ENCODE data around the gene TDRD15. TPM values are rescaled to one million over a fixed set of nuclear protein-coding genes. Genes with fewer than 3 reads are reported as not detected.

TDRD15 gene
- total RNA-seq, 1 donor from 2014 or later = not detected

- H3K4me1 ChIP-seq = no peaks in the 10 kb centered on the region
- H3K36me3 ChIP-seq = no peaks in the 10 kb centered on the region
- no peaks in the 10 kb centered on the region for H3K9me3 ChIP-seq
- TF ChIP-seq CTCF (IDR thresholded peaks at IDR 0.05) = peak in 2 of 3 experiments; percentile 39 to 48
- no peak for TF ChIP-seq POLR2AphosphoS5 (IDR thresholded peaks at IDR 0.05; ENCODE audit: insufficient read depth in 1 of 2, low read depth in 1 of 2)
- no peak overlapping the region for H3K27ac ChIP-seq
- no peaks in the 10 kb centered on the region for H3K27me3 ChIP-seq
- DNase-seq (ENCODE audit: extremely low spot score in 2 of 2) = no peak
- intact Hi-C loops (cut with DNase I) = loop anchor here (10.0 kb wide), 1 partner anchor 139 kb away; no protein-coding TSS in a partner anchor
- no peak overlapping the region for H3K4me3 ChIP-seq
These were observed 52.3 kb downstream of the TDRD15 start for GRCh38 chr2:21175895-21176646.

- intact Hi-C loops (cut with DNase I) = loop anchor here (10.0 kb wide), 1 partner anchor 853 kb away; no protein-coding TSS in a partner anchor
These were observed 58.2 kb downstream of the TDRD15 start for GRCh38 chr2:21181957-21182356.

GRCh38 chr2:21183306-21183705 lies 59.5 kb downstream of the TDRD15 start:
- H3K27me3 ChIP-seq = no peaks in the 10 kb centered on the region
- H3K9me3 ChIP-seq = no peaks in the 10 kb centered on the region
- no peaks in the 10 kb centered on the region for H3K4me1 ChIP-seq
- intact Hi-C loops (cut with DNase I) = loop anchor here (10.0 kb wide), 1 partner anchor 851 kb away; no protein-coding TSS in a partner anchor
- TF ChIP-seq POLR2A (IDR thresholded peaks at IDR 0.05) (no peak), CTCF (IDR thresholded peaks at IDR 0.05) (no peak), POLR2AphosphoS5 (IDR thresholded peaks at IDR 0.05; ENCODE audit: insufficient read depth in 1 of 2, low read depth in 1 of 2) (no peak)
- no peak overlapping the region for H3K27ac ChIP-seq
- no peaks in the 10 kb centered on the region for H3K36me3 ChIP-seq
- no peak for DNase-seq (ENCODE audit: extremely low spot score in 2 of 2)
- no peak overlapping the region for H3K4me3 ChIP-seq

More at GRCh38 chr2:21181957-21182356, 58.2 kb downstream of the TDRD15 start:
- no peaks in the 10 kb centered on the region for H3K27me3 ChIP-seq
- TF ChIP-seq POLR2A (IDR thresholded peaks at IDR 0.05) (no peak), CTCF (IDR thresholded peaks at IDR 0.05) (no peak), POLR2AphosphoS5 (IDR thresholded peaks at IDR 0.05; ENCODE audit: insufficient read depth in 1 of 2, low read depth in 1 of 2) (no peak)
- DNase-seq (ENCODE audit: extremely low spot score in 2 of 2) = no peak
- H3K4me3 ChIP-seq = no peak overlapping the region
- H3K4me1 ChIP-seq = no peaks in the 10 kb centered on the region
- H3K27ac ChIP-seq = no peak overlapping the region
- no peaks in the 10 kb centered on the region for H3K36me3 ChIP-seq
- no peaks in the 10 kb centered on the region for H3K9me3 ChIP-seq

- H3K27ac ChIP-seq = no peak overlapping the region
- H3K36me3 ChIP-seq = no peaks in the 10 kb centered on the region
- no peaks in the 10 kb centered on the region for H3K9me3 ChIP-seq
- TF ChIP-seq POLR2AphosphoS5 (IDR thresholded peaks at IDR 0.05; ENCODE audit: insufficient read depth in 1 of 2, low read depth in 1 of 2) = no peak
- no peak for TF ChIP-seq POLR2A (IDR thresholded peaks at IDR 0.05)
- TF ChIP-seq CTCF (IDR thresholded peaks at IDR 0.05) = no peak
- DNase-seq (ENCODE audit: extremely low spot score in 2 of 2) = no peak
- intact Hi-C loops (cut with DNase I) = loop anchor here (10.0 kb wide), 1 partner anchor 851 kb away; no protein-coding TSS in a partner anchor
- no peak overlapping the region for H3K4me3 ChIP-seq
- H3K4me1 ChIP-seq = no peaks in the 10 kb centered on the region
- no peaks in the 10 kb centered on the region for H3K27me3 ChIP-seq
These were observed 60.0 kb downstream of the TDRD15 start for GRCh38 chr2:21183726-21184125.

GRCh38 chr2:21191535-21191934 lies 67.8 kb downstream of the TDRD15 start:
- no peak for TF ChIP-seq POLR2A (IDR thresholded peaks at IDR 0.05)
- TF ChIP-seq CTCF (IDR thresholded peaks at IDR 0.05) = no peak
- no peak for TF ChIP-seq POLR2AphosphoS5 (IDR thresholded peaks at IDR 0.05; ENCODE audit: insufficient read depth in 1 of 2, low read depth in 1 of 2)
- no peak overlapping the region for H3K4me3 ChIP-seq
- H3K27me3 ChIP-seq = no peaks in the 10 kb centered on the region
- no peaks in the 10 kb centered on the region for H3K36me3 ChIP-seq
- intact Hi-C loops (cut with DNase I) = no loop called here
- no peak overlapping the region for H3K27ac ChIP-seq
- DNase-seq (ENCODE audit: extremely low spot score in 2 of 2) = no peak
- H3K9me3 ChIP-seq = no peaks in the 10 kb centered on the region
- H3K4me1 ChIP-seq = no peaks in the 10 kb centered on the region
